Measurements from ENCODE around the gene MAPRE2. TPM values are rescaled to one million over a fixed set of nuclear protein-coding genes. Genes with fewer than 3 reads are reported as not detected.

Gene MAPRE2
- total RNA-seq, 1 donor from 2014 or later, result 42.6 TPM

DNA sequence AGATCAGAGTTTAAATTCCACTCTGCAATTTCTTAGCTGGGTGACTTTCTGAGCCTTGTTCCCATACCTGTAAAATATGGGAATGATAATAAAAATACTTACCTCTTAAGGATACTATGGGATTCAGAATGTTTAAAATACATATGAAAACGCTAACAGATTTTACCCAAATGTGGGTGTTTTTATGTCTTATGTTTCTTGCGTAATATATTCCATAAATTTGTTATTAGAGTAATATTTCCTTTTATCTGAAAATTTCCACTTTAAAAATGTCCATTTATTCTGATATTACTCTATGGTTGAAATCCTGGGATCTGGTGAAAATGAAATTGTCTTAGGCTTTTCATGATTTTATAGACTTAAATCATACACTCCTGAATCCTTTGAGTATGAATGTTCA is 45.5 kb downstream of the MAPRE2 start:
- intact Hi-C loops (cut with micrococcal nuclease), result no loop called here

DNA sequence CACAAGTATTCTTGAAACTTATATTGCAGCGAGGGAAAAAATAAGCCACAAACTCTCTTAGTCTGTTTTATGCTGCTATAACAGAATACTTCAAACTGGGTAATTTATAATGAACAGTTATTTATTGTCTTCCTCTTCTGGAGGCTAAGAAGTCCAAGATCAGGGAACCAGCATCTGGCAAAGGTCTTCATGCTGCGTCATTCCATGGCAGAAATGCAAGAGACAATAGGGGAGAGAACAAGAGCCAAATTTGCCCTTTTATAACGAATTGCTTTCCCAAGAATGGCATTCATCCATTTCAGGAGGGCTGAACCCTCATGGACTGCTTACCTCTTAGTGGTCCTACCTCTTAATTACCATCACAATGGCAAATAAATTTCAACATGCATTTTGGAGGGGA is 46.5 kb downstream of the MAPRE2 start:
- intact Hi-C loops (cut with micrococcal nuclease), result no loop called here

DNA sequence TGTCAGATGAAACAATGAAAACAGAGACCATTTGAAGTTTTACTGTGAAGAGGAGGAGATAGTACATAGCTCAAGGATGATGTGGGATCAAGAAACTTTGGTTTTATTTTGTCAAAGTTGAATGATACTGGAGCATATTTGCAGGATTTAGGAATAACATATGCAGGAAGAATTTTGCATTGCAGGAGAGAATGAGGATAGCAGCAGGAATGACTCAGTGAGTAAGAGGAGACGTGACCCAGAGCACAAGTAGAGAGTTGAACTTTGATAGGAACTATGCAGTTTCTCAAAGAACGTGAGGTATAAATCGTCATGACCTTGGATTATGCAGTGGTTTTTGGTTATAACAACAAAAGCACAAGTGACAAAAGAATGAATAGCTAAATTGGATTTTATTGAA is 47.7 kb downstream of the MAPRE2 start:
- intact Hi-C loops (cut with micrococcal nuclease), result no loop called here

DNA sequence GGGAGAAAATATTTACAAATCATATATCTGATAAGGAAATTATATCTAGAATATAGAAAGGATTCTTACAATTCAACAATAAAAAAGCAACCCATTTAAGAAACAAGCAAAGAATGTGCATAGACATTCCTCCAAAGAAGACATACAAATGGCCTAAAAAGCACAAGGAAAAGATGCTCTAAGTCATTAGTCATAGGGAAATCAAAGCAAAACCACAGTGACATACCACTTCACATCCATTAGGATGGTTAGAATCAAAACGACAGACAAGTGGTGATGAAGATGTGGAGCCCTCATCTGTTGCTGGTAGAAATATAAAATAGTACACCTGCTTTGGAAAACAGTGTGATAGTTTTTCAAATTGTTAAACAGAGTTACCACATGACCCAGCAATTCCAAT is 48.2 kb downstream of the MAPRE2 start:
- intact Hi-C loops (cut with micrococcal nuclease), result no loop called here

DNA sequence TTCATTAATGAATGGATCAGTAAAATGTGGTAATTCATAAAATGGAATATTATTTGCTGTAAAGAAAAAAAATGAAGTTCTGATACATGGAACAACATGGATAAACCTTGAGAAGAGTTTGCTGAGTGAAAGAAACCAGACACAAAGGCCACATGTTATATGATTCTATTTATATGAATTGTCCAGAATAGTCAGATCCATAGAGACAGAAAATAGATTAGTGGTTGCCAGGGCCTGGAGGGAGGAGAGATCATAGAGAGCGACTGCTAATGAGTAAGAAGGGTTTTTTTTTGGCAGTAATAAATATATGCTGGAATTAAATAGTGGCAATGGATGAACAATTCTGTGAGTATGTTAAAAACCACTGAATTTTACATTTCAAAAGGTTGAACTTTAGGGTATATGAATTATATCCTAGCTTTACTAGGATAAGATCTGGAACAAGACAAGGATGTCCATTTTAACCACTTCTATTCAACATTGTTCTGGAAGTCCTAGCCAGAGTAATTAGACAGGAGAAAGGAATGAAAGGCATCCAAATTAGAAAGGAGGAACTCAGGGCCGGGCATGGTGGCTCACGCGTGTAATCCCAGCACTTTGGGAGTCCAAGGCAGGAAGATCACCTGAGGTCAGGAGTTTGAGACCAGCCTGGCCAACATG is 48.8 kb downstream of the MAPRE2 start:
- intact Hi-C loops (cut with micrococcal nuclease), result no loop called here

DNA sequence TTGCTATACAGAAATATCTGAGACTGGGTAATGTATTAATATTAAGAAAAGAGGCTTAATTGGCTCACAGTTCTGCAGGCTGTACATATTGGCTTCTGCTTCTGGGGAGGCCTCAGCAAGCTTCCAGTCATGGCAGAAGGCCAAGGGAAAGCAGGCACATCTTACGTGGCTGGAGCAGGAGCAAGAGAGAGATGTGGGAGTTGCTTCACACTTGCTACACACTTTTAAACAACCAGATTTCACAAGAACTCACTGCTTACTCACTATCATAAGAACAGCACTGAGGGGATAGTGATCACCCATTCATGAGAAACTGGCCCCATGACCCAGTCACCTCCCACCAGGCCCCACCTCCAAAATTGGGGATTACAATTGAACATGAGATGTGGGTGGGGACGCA is 50.6 kb downstream of the MAPRE2 start:
- intact Hi-C loops (cut with micrococcal nuclease), result no loop called here

DNA sequence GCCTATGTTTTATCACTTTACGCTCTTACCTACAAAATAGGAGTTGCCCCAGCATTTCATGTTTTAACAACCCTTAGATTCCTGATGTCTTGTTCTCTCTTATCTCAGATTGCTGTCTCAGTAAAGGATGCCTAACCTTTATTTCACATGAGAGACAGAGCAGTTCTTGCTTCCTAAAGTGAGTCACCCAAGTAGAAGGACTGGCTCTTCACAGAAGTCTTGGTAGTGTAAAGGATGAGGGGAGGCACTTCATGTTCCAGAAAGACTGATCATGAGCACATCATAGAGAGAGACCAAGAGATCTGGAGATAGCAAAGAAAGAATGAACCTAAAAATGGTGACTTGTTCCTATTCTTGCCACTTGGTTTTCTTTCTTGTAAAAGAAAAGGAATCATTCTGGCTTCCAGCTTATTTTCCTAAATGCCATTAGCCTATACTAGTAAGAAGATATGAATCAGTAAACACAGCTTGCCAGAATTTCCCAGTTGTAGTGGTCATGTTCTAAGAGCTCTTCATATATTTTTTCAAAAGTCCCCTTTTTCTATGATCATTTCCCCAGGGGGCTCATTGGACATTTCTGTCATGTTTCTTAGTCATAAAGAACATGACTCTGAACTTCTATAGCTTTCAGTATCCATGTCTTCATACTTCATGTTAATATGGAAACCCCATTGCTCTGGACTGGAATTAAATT is 54.9 kb downstream of the MAPRE2 start:
- intact Hi-C loops (cut with micrococcal nuclease), result loop anchor here (5.0 kb wide), 1 partner anchor 44 kb away; no protein-coding TSS in a partner anchor

DNA sequence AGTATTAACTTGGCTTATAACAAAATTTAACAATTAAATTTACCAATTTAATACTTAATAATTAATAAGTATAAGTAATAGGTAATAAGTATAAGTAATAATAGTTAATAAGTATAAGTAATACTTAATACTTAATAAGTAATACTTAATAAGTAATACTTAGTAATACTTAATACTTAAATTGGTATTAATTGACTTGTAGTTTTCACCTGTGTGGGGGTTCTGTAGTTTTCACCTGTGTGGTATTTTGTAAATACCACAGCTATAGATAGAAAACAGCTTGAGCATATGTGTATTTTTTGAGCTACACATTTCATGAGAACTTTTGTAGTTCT is 55.4 kb downstream of the MAPRE2 start:
- intact Hi-C loops (cut with micrococcal nuclease), result loop anchor here (5.0 kb wide), 1 partner anchor 44 kb away; no protein-coding TSS in a partner anchor

DNA sequence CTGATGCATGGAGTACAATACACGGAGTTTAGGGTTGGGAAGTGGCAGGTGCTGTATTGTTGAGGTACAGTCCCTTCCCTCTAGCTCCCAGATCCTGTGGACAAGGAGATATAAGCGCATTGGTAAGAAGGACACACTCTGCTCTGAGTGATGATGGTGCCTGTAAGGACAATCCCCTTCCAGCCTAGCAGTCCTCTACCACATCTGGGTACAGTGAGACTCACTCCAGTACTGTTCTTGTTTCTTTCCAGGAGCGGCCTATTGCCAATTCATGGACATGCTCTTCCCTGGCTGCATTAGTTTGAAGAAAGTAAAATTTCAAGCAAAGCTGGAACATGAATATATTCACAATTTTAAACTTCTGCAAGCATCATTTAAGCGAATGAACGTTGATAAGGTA is 56.0 kb downstream of the MAPRE2 start:
- intact Hi-C loops (cut with micrococcal nuclease), result loop anchor here (5.0 kb wide), 1 partner anchor 45 kb away; no protein-coding TSS in a partner anchor

DNA sequence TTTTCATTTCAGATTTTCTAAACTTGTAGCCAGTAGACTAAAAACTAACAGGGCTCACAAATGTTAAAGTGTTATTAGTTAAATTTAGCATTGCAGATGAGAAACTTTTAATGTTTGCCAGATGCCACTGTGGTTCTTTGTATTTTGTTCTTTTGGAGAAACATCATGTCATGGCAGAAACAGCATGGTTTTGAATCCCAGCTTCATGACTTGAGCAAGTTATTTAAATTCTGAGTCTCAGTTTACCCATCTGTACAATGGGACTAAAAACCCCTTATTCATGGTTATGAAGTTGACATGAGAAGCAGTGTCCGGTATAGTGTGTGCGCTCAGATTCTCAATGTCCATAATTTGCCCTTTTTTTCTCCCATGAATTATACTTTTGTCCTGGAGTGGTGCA is 56.5 kb downstream of the MAPRE2 start:
- intact Hi-C loops (cut with micrococcal nuclease), result loop anchor here (5.0 kb wide), 1 partner anchor 45 kb away; no protein-coding TSS in a partner anchor

DNA sequence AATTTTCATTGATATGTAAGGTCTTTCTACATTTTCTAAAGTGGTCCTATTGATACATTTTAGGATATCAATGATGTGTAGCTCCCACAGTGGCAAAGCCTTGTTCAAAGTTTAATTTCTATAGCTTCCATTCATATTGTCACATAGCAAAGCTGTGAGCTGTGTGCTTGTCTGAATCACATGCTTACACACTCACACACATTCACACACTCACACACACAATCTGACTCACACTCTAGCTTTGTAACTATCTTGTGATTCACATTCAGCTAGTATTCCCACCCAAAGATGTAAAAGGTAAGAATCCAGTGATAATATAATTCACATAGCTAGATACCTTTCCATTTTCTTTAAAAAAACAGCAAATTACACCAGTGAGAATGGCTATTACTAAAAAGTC is 58.7 kb downstream of the MAPRE2 start:
- intact Hi-C loops (cut with micrococcal nuclease), result loop anchor here (5.0 kb wide), 1 partner anchor 48 kb away; no protein-coding TSS in a partner anchor

DNA sequence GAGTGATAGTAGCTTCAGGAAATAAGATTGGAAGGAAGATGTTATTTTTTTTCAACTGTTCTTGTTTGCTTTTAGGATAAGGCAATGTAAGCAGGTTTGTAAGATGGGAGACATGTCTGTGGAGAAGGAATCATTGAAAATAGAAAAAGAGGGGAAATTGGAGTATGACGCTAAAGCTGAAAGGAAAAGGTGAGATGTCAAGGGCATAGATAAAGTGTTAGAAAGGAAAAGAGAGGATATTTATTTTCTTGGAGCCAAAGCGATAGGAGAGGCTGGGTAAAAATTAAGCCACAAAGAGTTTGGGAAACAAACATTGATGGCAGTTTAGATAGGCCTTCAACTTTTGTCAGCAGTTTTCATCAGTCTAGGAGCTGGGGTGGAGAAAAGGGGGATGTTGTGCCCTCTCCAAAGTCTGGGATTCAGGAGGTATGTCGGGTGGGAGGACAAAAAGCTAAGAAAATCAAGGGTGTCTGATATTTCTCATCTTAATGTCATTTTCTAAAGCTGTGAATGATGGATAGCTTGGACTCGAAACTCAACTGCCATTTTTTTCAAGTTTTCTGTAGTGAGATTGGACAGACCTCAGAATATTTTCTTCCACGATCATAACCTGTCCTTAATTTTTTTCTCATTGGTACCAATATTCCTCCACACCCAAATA is 63.3 kb downstream of the MAPRE2 start:
- intact Hi-C loops (cut with micrococcal nuclease), result loop anchor here (5.0 kb wide), 1 partner anchor 57 kb away; no protein-coding TSS in a partner anchor

DNA sequence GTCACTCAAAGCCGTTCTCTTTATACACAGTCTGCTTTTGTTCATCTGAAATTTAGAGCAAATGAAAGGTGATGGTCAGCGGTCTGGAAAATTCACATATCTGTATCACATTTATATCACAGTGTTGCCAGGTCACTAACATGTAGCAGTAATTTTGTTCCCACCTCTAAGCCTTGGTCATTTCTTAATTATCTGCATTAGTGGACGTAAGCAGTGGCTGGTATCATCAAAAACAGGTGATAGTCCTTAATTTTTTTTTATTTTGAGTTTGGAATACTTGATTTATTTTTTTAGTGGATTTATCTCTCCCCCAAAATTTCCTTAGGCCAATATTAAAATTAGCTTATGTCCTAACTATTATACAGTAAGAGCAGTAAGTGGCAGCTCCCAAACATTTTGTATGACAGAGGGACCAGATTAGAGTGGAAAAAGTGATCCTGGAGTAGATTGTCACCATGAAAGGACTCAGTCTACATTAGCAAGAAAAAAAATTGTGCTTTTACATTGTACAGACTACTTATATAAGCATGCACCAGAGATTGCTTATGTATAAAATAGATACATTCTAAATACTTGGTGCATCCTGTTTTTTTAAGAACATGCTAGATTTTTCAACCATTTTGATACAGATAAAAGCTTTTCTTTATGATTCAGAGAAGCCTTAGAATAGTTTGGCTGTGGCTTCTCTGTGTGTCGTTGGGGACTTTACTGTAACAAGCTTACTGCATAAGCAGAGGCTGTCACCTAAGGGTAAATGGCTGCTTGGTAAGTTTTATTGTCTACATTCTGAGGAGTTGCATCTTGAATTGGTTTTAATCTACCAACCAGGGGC is 65.0 kb downstream of the MAPRE2 start:
- intact Hi-C loops (cut with micrococcal nuclease), result loop anchor here (5.0 kb wide), 1 partner anchor 59 kb away; no protein-coding TSS in a partner anchor

DNA sequence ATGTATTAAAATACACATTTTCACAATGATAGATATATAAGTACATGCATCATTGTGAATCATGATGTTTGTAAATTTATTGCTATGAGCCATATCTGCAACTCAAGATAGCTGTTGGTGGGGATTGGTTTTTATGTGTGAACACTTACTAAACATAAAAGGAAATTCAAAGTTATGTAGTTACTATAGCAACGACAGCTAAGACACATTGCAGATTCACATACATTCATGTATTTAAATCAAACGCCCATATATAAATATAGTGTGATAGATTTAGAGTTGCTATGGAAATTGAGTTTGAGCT is 65.6 kb downstream of the MAPRE2 start:
- intact Hi-C loops (cut with micrococcal nuclease), result loop anchor here (5.0 kb wide), 1 partner anchor 59 kb away; no protein-coding TSS in a partner anchor

DNA sequence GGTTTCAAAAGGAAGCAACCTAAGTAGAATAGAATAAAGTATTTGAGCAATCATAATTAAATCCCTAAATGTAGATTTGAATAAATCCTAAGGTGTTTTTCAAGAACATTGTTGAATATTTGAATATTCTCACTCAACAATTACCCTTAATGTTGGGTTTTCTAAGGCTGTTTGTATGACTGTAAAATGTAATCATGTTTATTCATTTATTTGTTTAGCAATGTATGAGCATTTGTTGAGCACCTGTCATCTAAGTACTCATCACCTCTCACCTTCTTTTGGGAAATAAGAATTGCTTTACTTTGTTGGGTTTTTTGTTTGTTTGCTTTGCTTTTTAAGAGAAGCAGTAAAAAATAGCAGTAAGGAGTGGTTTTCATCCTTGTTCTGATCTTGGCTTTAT is 66.0 kb downstream of the MAPRE2 start:
- intact Hi-C loops (cut with micrococcal nuclease), result loop anchor here (5.0 kb wide), 1 partner anchor 60 kb away; no protein-coding TSS in a partner anchor

DNA sequence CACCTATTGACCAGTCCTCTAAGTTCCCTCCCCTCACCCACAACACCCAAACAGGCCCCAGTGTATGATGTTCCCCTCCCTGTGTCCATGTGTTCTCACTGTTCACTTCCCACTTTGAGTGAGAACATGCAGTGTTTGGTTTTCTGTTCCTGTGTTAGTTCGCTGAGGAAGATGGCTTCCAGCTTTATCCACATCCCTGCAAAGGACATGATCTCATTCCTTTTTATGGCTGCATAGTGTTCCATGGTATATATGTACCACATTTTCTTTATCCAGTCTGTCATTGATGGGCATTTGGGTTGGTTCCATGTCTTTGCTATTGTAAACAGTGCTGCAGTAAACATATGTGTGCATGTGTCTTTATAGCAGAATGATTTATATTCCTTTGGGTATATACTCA is 66.9 kb downstream of the MAPRE2 start:
- intact Hi-C loops (cut with micrococcal nuclease), result loop anchor here (5.0 kb wide), 1 partner anchor 61 kb away; no protein-coding TSS in a partner anchor

DNA sequence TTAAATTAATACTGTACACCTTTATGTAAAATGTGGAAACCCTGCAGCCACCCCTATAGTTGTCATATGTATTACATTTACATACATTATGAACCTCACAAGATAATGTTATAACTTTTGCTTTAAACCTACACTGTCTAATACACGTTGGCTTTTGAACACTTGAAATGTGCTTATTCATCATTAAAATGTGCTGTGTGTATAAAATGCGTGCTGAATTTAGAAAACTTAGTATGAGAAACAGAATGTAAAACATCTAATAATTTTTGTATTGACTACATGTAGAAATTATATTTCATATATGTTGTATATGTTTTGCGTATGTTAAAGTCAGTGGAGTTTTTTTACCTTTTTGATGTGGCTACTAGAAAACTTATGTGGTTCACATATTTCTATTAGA is 68.8 kb downstream of the MAPRE2 start:
- intact Hi-C loops (cut with micrococcal nuclease), result no loop called here

DNA sequence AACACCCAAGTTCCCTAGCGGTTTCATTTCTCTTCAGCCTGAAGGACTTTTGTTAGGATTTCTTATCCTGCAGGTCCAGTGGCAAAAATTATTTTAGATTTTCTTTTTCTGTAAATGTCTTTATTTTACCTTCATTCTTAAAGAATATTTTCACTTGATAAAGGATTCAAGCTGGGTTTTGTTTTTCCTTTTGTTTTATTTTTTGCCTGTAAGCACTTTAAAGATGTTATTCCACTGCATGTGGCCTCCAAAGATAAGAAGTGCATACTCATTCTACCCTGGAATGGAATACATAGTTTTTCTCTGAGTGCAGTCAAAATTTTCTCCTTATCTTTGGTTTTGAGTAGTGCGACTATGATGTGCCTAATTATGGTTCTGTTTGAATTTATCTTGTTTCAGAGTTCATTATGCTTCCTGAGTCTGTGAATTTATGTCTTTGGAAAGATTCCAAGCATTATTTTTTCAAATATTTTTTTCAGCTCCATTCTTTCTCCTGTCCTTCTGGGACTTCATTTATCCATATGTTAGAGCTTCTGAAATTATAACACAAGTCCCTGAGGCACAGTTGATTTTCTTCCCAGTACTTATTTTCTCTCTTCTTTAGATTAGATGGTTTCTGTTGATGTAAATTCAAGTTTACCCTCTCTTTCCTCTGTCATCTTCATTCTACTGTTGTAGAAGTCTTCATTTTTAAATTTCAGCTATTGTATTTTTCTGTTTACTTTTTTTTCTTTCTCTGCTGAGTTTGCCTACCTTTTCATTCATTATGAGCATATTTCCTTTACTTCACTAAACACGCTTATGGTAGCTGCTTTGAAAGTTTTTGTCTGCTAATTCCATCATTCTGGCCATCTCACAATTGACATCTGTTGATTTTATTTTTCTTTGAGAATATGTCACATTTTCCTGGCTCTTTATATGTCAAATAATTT is 69.6 kb downstream of the MAPRE2 start:
- intact Hi-C loops (cut with micrococcal nuclease), result no loop called here

DNA sequence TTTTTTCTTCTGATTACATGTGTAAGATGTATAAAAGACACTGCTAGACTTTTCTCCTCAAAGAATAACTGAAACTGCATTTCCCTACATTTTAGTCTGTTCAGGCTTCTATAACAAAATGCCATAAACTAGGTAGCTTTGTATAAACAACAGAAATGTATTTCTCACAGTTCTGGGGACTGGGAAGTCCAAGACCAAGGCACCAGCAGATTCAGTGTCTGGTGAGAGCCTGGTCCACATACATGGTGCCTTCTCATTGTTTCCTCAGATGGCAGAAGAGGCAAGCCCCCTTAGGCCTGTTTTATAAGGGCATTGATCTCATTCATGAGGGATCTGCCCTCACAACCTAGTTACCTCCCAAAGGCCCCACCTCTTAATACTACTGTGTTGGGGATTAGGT is 71.5 kb downstream of the MAPRE2 start:
- intact Hi-C loops (cut with micrococcal nuclease), result no loop called here

DNA sequence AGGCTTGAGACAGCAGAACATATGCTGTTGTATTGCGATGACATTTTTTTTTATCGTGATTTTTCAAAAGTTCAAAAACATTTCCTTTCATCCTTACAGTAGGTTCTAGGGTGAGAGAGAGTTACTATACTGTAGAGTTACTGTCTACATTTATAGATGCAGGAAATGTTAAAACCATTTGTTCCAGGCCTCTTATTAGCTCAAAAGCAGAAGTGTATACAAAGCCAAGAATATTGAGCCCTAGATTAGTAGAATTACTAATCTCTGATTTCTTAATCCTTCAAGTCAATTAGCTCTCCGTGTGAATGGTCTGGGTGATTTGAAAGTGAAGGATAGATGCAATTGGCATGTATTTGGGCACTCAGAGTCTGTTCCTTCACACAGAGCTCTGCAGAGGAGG is 73.1 kb downstream of the MAPRE2 start:
- intact Hi-C loops (cut with micrococcal nuclease), result no loop called here

All from T-helper 1 cell treated with Interleukin-12 subunit alpha and Interleukin-12 subunit beta and Interleukin-4 antibody, amounts not matched to agents 30 ng/mL and 1 ng/mL, for 36 hours (primary cell).